Breast epithelium (tissue), 3 donors: ENCODE results near the gene AUH.

Source experiments
- CTCF ChIP-seq, 3 donors: fragments of 450-650 bp; IDR thresholded peaks; one replicate each; pipeline ENCODE4 v1.5.1; 2016 to 2017; ENCODE audit warnings: antibody characterized with exemption in 3 of 3, mild to moderate bottlenecking in 3 of 3, moderate library complexity in 3 of 3
- POLR2A ChIP-seq: fragments of 450-650 bp; IDR thresholded peaks from one replicate; pipeline ENCODE4 v1.6.1; 2016; ENCODE audit warnings: antibody characterized with exemption, mild to moderate bottlenecking, moderate library complexity
- POLR2AphosphoS5 ChIP-seq, 3 donors: sonication (generic); formaldehyde crosslinking; IDR thresholded peaks; one replicate each; pipeline ENCODE4 v1.6.1; 2017; ENCODE audit warnings: antibody characterized with exemption in 3 of 3

GRCh38 chr9:91306296-91306630, 55.5 kb downstream of the AUH start:
- no peak for TF ChIP-seq POLR2A
- TF ChIP-seq CTCF (IDR thresholded peaks at IDR 0.05): no peak
- no peak for TF ChIP-seq POLR2AphosphoS5 (IDR thresholded peaks at IDR 0.05)
